ENCODE data around the gene TSPAN7.

- TF ChIP-seq CTCF (IDR thresholded peaks at IDR 0.05) (no peak), POLR2A (IDR thresholded peaks at IDR 0.05) (no peak)
Observed at GRCh38 chrX:38649221-38649620, 87.9 kb downstream of the TSPAN7 start.

All from right lobe of liver (tissue), 4 donors.